Measurements from ENCODE around the gene PER2. TPM values are rescaled to one million over a fixed set of nuclear protein-coding genes. Genes with fewer than 3 reads are reported as not detected.

Gene PER2
- total RNA-seq, 1 donor: 10.8 TPM

- DNase-seq (ENCODE audit: low read depth): no peak
- TF ChIP-seq, protein P1, sequence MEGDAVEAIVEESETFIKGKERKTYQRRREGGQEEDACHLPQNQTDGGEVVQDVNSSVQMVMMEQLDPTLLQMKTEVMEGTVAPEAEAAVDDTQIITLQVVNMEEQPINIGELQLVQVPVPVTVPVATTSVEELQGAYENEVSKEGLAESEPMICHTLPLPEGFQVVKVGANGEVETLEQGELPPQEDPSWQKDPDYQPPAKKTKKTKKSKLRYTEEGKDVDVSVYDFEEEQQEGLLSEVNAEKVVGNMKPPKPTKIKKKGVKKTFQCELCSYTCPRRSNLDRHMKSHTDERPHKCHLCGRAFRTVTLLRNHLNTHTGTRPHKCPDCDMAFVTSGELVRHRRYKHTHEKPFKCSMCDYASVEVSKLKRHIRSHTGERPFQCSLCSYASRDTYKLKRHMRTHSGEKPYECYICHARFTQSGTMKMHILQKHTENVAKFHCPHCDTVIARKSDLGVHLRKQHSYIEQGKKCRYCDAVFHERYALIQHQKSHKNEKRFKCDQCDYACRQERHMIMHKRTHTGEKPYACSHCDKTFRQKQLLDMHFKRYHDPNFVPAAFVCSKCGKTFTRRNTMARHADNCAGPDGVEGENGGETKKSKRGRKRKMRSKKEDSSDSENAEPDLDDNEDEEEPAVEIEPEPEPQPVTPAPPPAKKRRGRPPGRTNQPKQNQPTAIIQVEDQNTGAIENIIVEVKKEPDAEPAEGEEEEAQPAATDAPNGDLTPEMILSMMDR (IDR thresholded peaks at IDR 0.05; ENCODE audit: insufficient read depth, low read length): no peak
- no peak overlapping the region for H3K4me3 ChIP-seq (ENCODE audit: low read depth, low read length)
Observed at GRCh38 chr2:238235856-238236255, 52.6 kb downstream of the PER2 start.

- peak; percentile 16 for DNase-seq (ENCODE audit: low read depth)
- TF ChIP-seq, protein P1 (IDR thresholded peaks at IDR 0.05; ENCODE audit: insufficient read depth, low read length): no peak
- H3K4me3 ChIP-seq (ENCODE audit: low read depth, low read length): no peak overlapping the region
Observed at GRCh38 chr2:238235331-238235732, 53.1 kb downstream of the PER2 start.

GRCh38 chr2:238233625-238234024 lies 54.8 kb downstream of the PER2 start:
- TF ChIP-seq, protein P1 (IDR thresholded peaks at IDR 0.05; ENCODE audit: insufficient read depth, low read length): no peak
- no peak overlapping the region for H3K4me3 ChIP-seq (ENCODE audit: low read depth, low read length)
- DNase-seq (ENCODE audit: low read depth): no peak

GRCh38 chr2:238231809-238232208 lies 56.6 kb downstream of the PER2 start:
- TF ChIP-seq, protein P1 (IDR thresholded peaks at IDR 0.05; ENCODE audit: insufficient read depth, low read length): no peak
- no peak for DNase-seq (ENCODE audit: low read depth)
- no peak overlapping the region for H3K4me3 ChIP-seq (ENCODE audit: low read depth, low read length)

GRCh38 chr2:238231251-238231793 lies 57.1 kb downstream of the PER2 start:
- TF ChIP-seq, protein P1 (IDR thresholded peaks at IDR 0.05; ENCODE audit: insufficient read depth, low read length): no peak
- peak; percentile 40 for DNase-seq (ENCODE audit: low read depth)
- H3K4me3 ChIP-seq (ENCODE audit: low read depth, low read length): peak overlapping the region; percentile 48

GRCh38 chr2:238230699-238231098 lies 57.7 kb downstream of the PER2 start:
- H3K4me3 ChIP-seq (ENCODE audit: low read depth, low read length): no peak overlapping the region
- no peak for DNase-seq (ENCODE audit: low read depth)
- TF ChIP-seq, protein P1 (IDR thresholded peaks at IDR 0.05; ENCODE audit: insufficient read depth, low read length): no peak

DNA sequence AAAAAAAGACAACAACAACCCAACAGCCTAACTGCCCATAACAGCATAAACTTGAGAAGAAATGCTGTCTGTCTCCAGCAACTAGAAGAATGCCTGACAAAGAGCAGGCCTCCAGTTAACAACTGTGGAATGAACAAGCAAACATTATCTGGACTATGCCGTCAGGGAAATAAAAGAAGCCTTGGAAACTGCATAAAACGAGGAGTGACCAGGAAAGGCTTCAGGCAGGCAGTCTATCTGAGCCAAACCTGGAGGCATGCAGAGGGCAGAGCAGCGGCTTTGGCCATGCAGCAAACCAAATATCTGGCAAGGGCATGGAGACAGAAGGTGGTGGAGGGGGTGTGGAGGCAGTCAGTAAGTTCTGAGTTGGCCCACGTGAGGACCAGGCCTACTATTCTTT lies 59.7 kb downstream of the PER2 start:
- TF ChIP-seq, protein P1 (IDR thresholded peaks at IDR 0.05; ENCODE audit: insufficient read depth, low read length): no peak
- no peak overlapping the region for H3K4me3 ChIP-seq (ENCODE audit: low read depth, low read length)
- DNase-seq (ENCODE audit: low read depth): peak; percentile 77

All from fibroblast of the aortic adventitia (primary cell).